Activated CD4-positive, alpha-beta T cell treated with anti-CD3 and anti-CD28 coated beads for 4 hours (primary cell): ENCODE data around the gene BAAT.
A peak's percentile ranks its signal among the peaks of the same experiment; 100 is the strongest.

Source experiments
- DNase-seq, 2 donors: peaks; one replicate each; pipeline ENCODE4 v3.0.0-alpha.2; 2020

The BAAT gene

GRCh38 chr9:101311758-101312420 lies 72.9 kb downstream of the BAAT start:
- peak in 1 of 2 donors; percentile 12 for DNase-seq

GRCh38 chr9:101311191-101311590 lies 73.6 kb downstream of the BAAT start:
- DNase-seq = no peak
